GM21423 (cell line): ENCODE measurements around the gene C5AR1.
"Not testable (repeated sequence)": the region's sequence is repeated elsewhere in the genome, so short reads cannot be mapped to it uniquely, and the experiment has no call there.

ENCODE experiments used
- ATAC-seq: cut with Tn5 transposase; IDR thresholded peaks from one replicate; pipeline ENCODE4 v1.9.1; 2021; ENCODE audit warnings: mild to moderate bottlenecking, moderate library complexity; ENCODE audit not compliant: unreplicated experiment

Gene C5AR1

GRCh38 chr19:47324502-47324901 lies 14.8 kb downstream of the C5AR1 start:
- no peak for ATAC-seq

DNA sequence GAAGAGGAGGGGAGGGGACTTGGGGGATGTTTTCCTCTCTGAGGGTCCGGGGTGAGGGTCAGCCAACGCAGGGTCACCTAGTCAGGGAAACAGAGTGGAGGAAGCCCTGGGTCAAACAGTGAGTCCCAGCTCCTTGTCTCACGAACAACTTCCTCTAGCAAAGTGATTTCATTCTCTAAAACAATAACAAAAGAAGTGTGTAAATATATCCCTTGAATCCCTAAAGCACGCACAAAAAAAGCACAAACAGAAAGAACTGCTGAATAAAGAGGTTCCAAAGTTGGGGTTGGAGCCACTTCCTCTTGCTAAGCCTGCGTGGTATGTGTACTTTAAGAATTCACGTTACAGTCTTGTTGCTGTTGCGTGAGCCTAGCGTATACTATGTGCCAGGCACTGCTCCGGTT lies 20.8 kb downstream of the C5AR1 start:
- no peak for ATAC-seq

- no peak for ATAC-seq
These were observed 21.8 kb downstream of the C5AR1 start for GRCh38 chr19:47331490-47331889.

GRCh38 chr19:47331931-47332547 lies 22.4 kb downstream of the C5AR1 start, which contains the start of gene C5AR2:
TSS of gene C5AR2 (plus strand) at chr19:47332175. CDS start at chr19:47340800, 8,625 bp downstream.
- ATAC-seq, result no peak

GRCh38 chr19:47336765-47337718 lies 27.4 kb downstream of the C5AR1 start:
- not testable (repeated sequence) for ATAC-seq

GRCh38 chr19:47339196-47339880 lies 29.7 kb downstream of the C5AR1 start:
- ATAC-seq, result no peak

- no peak for ATAC-seq
These were observed 31.0 kb downstream of the C5AR1 start for GRCh38 chr19:47340477-47341208.

GRCh38 chr19:47341734-47342133 lies 32.1 kb downstream of the C5AR1 start:
- ATAC-seq, result no peak

GRCh38 chr19:47343194-47343802 lies 33.6 kb downstream of the C5AR1 start:
- ATAC-seq, result no peak

DNA sequence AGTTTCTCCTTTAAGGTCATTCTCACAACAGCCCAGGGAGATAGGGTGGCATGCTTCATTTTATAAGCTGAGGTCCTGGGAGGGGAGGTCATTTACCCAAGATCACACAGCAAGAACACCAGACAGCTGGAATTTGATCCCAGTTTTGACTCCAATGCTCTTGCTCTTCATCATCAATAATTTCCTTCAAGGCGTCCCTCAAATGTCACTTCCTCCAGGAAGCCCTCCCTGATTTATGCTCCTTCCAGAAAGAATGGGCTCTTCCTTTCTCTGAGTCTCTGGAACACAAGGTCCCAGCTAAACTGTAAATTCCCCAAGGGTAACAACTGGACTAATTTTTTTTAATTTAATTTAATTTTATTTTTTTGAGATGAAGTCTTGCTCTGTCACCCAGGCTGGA lies 34.8 kb downstream of the C5AR1 start:
- ATAC-seq, result no peak

GRCh38 chr19:47346024-47346423 lies 36.4 kb downstream of the C5AR1 start:
- ATAC-seq, result not testable (repeated sequence)

GRCh38 chr19:47348819-47349795 lies 39.4 kb downstream of the C5AR1 start, which contains the start of gene DHX34:
TSS of gene DHX34 (plus strand) at chr19:47349315. CDS start at chr19:47353031, 3,716 bp downstream.
- ATAC-seq, result peak; percentile 94

DNA sequence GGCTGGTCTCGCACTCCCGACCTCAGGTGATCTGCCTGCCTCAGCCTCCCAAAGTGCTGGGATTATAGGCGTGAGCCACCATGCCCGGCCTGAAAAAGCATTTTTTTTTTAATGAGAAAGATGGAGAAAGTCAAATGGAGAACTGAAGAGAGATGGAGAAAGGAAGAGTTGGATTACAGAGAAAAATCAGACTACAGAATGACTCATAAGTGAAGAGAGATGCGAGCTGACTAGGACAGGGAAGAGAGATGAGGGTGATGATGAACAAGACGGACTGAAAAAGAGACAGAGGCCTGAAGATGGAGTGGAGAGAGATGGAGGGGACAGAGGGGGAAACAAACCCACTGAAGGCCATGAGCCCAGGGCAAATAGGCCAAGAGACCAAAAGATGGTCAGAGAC lies 41.0 kb downstream of the C5AR1 start:
- no peak for ATAC-seq

- ATAC-seq, result no peak
These were observed 41.9 kb downstream of the C5AR1 start for GRCh38 chr19:47351548-47351947.

DNA sequence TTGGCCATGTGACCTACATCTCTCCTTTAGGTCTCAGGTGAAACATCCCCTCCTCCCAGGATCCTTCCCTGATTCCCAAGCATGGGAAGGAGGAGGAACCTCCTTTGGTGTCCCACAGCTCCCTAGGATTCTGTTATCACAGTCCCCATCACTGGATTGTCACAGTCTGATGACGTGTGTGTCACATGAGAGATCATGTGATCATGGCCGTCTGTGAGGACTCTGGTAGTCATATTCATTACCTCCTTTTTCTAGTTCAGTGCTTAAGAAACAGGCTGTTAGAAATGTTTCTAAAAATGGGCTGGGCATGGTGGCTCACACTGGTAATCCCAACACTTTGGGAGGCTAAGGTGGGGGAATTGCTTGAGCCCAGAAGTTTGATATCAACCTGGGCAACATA lies 42.4 kb downstream of the C5AR1 start:
- no peak for ATAC-seq

DNA sequence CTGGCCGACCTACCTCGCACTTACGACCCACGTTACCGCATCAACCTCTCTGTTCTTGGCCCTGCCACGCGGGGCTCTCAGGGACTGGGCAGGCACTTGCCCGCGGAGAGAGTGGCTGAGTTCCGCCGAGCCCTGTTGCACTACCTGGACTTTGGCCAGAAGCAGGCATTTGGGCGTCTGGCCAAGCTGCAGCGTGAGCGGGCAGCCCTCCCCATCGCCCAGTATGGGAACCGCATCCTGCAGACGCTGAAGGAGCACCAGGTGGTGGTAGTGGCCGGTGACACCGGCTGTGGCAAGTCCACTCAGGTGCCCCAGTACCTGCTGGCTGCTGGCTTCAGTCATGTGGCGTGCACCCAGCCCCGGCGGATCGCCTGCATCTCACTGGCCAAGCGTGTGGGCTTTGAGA lies 43.6 kb downstream of the C5AR1 start:
- ATAC-seq, result no peak

GRCh38 chr19:47356900-47357299 lies 47.2 kb downstream of the C5AR1 start:
- ATAC-seq, result no peak

- no peak for ATAC-seq
These were observed 48.4 kb downstream of the C5AR1 start for GRCh38 chr19:47357788-47358680.
